Thoracic aorta (tissue), 2 donors: ENCODE data around the gene LAYN. TPM values are rescaled to one million over a fixed set of nuclear protein-coding genes. Genes with fewer than 3 reads are reported as not detected.

Experiments
- ATAC-seq: fragments of 150-250 bp; one replicate; pipeline ENCODE4 v1.8.0; 2017; ENCODE audit warnings: low read depth; ENCODE audit not compliant: insufficient number of reproducible peaks, low FRiP score
- DNase-seq: peaks from one replicate; pipeline ENCODE4 v3.0.0-alpha.2; 2020; ENCODE audit warnings: low spot score
- H3K27ac ChIP-seq, 2 donors: fragments of 200-600 bp; sonication (generic); 1 replicate in 1 of 2; 2 replicates in 1 of 2; pipeline ENCODE4 v1.5.1; 2016; ENCODE audit warnings: mild to moderate bottlenecking in 2 of 2, moderate library complexity in 2 of 2
- H3K27me3 ChIP-seq: fragments of 200-600 bp; sonication (generic); replicated peaks from 2 replicates; pipeline ENCODE4 v1.6.0; 2016; ENCODE audit warnings: mild to moderate bottlenecking; ENCODE audit not compliant: insufficient read depth
- H3K36me3 ChIP-seq: fragments of 200-600 bp; sonication (generic); one replicate; pipeline ENCODE4 v1.5.1; 2016
- H3K4me1 ChIP-seq, 2 donors: fragments of 200-600 bp; sonication (generic); 1 replicate in 1 of 2; 2 replicates in 1 of 2; pipeline versions ENCODE4 v1.5.1 to v1.6.0; 2016; ENCODE audit warnings: low read depth in 2 of 2, mild to moderate bottlenecking in 1 of 2; ENCODE audit not compliant: control insufficient read depth in 1 of 2
- H3K4me3 ChIP-seq: fragments of 200-600 bp; sonication (generic); 2 replicates; pipeline ENCODE4 v1.5.1; 2016; ENCODE audit warnings: mild to moderate bottlenecking
- H3K9me3 ChIP-seq: fragments of 200-600 bp; sonication (generic); 2 replicates; pipeline ENCODE4 v1.5.1; 2016
- CTCF ChIP-seq: fragments of 200-600 bp; sonication (generic); IDR thresholded peaks from one replicate; pipeline ENCODE4 v1.5.1; 2019; ENCODE audit warnings: antibody characterized with exemption
- total RNA-seq, 2 donors: library from RNA; depleted of rRNA; stranded (reverse); fragments of >200 nt; gene quantifications; one replicate each; pipeline versions ENCODE4 v1.1.0 to v1.2.3, GENCODE V29; 2016

Gene LAYN
- total RNA-seq, 2 donors from 2014 or later = 25.6 to 36.6 TPM

DNA sequence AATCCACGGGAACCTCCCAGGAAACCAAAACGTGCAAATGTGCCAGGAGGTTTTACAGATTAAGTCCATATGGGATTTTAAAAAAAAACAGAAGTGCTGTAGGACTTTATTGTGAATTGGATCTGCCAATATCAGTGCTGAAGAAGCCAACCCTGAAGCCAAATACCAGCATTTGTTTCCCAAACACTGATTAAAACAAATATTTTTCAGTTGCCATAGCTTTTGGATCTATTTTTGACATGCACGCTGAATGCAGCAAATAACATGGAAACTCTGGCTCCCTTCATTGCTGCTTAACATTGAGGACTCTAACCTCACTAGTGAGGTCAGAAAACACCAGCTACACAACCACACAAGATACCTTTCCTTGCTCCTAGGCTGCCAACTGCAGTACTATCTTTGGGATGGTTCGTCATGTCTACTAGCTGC is 33.3 kb downstream of the LAYN start:
- Histone ChIP-seq H3K9me3 (no peaks in the 10 kb centered on the region), H3K36me3 (no peaks in the 10 kb centered on the region), H3K4me1 (peaks cover 3 to 7% of the 10 kb centered on the region in 2 donors), H3K27ac (peak overlapping the region in 1 of 2 donors; percentile 17), H3K4me3 (peak overlapping the region; percentile 48), H3K27me3 (no peaks in the 10 kb centered on the region)
- DNase-seq (no peak), ATAC-seq (no peak)
- TF ChIP-seq CTCF = no peak

DNA sequence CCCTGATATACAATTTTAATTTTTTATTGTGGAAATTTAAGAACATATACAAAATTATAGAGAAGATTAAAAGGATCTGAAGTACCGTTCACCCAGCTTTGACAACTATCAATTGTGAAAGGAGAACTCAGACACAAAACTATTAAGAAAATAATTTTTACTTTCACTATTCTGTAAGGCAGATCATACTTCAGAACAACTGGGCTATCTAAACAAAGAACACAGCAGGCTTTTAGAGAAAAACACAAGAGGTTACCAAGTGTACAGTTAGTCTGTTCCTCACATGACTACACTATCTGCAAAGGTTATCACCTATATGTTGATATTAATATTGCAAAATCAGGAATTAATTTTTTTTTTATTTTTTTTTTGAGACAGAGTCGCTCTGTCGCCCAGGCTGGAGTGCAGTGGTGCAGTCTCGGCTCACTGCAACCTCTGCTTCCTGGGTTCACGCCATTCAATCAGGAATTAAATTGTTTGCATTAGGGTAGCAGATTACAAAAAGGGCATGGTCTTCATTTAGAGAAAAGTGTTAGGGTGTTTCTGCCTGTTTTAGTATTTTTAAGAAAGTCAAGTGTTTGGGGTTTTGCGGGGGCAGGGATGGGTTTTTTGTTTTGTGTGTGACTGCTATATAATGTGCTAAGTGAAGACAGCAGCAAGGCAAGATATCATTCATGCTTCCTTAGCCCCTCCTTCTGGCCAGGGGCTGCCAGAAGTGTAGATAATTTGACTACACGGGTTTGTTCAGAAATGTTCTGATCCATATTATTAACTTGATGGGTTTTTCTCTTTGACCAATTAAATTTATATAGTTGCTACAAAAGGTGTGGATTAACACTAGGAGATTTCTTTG is 34.1 kb downstream of the LAYN start:
- Histone ChIP-seq H3K36me3 (no peaks in the 10 kb centered on the region), H3K27ac (peak overlapping the region in 1 of 2 donors; percentile 17), H3K4me1 (peaks cover 3 to 7% of the 10 kb centered on the region in 2 donors), H3K27me3 (no peaks in the 10 kb centered on the region), H3K4me3 (peak overlapping the region; percentile 48), H3K9me3 (no peaks in the 10 kb centered on the region)
- ATAC-seq (no peak), DNase-seq (no peak)
- no peak for TF ChIP-seq CTCF

GRCh38 chr11:111575740-111576139 is 35.2 kb downstream of the LAYN start:
- ATAC-seq = no peak
- TF ChIP-seq CTCF = no peak
- Histone ChIP-seq H3K36me3 (no peaks in the 10 kb centered on the region), H3K27me3 (no peaks in the 10 kb centered on the region), H3K4me3 (no peak overlapping the region), H3K9me3 (no peaks in the 10 kb centered on the region), H3K4me1 (peaks cover 3 to 7% of the 10 kb centered on the region in 2 donors), H3K27ac (no peak overlapping the region)
- DNase-seq = no peak

DNA sequence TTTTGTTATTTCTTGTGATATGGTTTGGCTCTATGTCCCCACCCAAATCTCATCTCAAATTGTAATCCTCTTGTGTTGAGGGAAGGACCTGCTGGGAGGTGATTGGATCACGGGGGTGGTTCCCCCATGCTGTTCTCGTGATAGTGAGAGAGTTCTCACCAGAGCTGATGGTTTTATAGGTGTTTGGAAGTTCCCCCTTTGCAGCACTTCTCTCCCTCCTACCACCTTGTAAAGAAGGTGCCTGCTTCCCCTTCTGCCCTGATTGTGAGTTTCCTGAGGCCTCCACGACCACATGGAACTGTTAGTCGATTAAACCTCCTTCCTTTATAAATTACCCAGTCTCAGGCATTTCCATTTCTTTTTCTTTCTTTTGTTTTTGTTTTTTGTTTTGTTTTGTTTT is 37.3 kb downstream of the LAYN start:
- no peak for TF ChIP-seq CTCF
- ATAC-seq (no peak), DNase-seq (no peak)

GRCh38 chr11:111581341-111581740 is 40.8 kb downstream of the LAYN start:
- H3K9me3 ChIP-seq = no peaks in the 10 kb centered on the region
- no peaks in the 10 kb centered on the region for H3K27me3 ChIP-seq
- H3K4me3 ChIP-seq = no peak overlapping the region
- no peaks in the 10 kb centered on the region for H3K36me3 ChIP-seq
- no peak for TF ChIP-seq CTCF
- ATAC-seq (no peak), DNase-seq (no peak)
- no peaks in the 10 kb centered on the region for H3K4me1 ChIP-seq
- H3K27ac ChIP-seq = no peak overlapping the region

More for the DNA sequence above, 37.3 kb downstream of the LAYN start:
- Histone ChIP-seq H3K9me3 (no peaks in the 10 kb centered on the region), H3K4me1 (peaks cover 3 to 7% of the 10 kb centered on the region in 2 donors), H3K36me3 (no peaks in the 10 kb centered on the region), H3K27me3 (no peaks in the 10 kb centered on the region), H3K4me3 (no peak overlapping the region), H3K27ac (no peak overlapping the region)
